Stimulated activated CD4-positive, alpha-beta T cell treated with anti-CD3 and anti-CD28 coated beads, Interleukin-12 subunit alpha, Interleukin-12 subunit beta, amount 100 ng/mL, for 24 hours (primary cell): ENCODE data around the gene PAK1.
"Not testable (repeated sequence)": the region's sequence is repeated elsewhere in the genome, so short reads cannot be mapped to it uniquely, and the experiment has no call there.

ENCODE experiments used
- DNase-seq, 2 experiments: peaks; one replicate each; pipeline ENCODE4 v3.0.0-alpha.2; 2020; ENCODE audit warnings: low read depth in 2 of 2

PAK1 gene

GRCh38 chr11:77403211-77403610 is 70.7 kb downstream of the PAK1 start:
- no peak for DNase-seq

GRCh38 chr11:77402218-77402556 is 71.7 kb downstream of the PAK1 start:
- DNase-seq: no peak

GRCh38 chr11:77401486-77402217 is 72.2 kb downstream of the PAK1 start:
- no peak for DNase-seq

DNA sequence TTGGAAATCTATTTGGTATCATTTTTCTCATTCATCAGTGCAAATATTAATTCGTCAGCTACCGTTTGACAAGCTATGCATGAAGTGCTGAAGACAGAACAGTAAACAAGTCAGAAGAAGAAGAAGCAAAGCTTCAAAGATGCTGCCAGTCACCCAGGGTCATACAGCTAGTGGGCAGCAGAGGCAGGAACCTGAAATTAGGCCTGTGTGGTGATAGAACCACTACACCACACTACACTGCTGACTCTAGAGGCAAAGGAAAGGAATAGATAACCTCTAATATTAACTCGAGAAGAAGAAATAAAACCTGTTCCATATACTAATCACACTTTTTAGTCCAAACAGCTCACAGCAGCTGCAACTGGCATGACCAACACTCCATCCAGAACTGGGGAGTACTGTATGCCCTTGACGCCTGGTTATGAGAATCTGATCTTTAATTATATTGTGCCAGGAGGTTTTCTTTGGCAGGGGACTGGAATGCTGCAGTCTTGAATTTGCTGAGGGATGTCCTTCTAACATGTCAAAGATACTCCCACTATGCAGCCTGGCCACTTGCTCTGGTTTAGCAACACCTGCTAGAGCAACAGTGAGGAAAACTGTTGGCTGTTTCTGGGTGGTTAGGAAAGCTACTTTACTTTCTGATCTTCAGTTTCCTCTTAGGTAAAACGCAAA is 73.0 kb downstream of the PAK1 start:
- no peak for DNase-seq

- no peak for DNase-seq
Observed at GRCh38 chr11:77400271-77400670, 73.6 kb downstream of the PAK1 start.

- no peak for DNase-seq
Observed at GRCh38 chr11:77397631-77398030, 76.3 kb downstream of the PAK1 start.

DNA sequence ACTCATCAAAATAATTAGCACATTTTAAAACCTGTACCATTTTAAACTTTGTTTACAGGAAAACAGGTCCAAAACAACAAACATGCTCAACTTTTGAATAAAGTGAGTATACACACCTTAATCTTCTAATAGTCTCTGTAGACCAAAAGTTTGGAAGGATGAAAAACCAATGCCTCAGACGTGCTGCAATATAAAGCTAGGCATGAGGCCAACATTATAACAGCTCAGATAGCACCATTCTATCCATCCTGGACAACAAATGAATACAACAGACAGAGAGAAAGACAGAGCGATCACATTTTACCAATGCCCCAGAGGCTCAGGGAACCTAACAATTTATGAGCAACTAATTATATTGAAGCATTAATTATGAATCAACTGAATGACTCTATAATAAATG is 77.0 kb downstream of the PAK1 start:
- no peak for DNase-seq

GRCh38 chr11:77396305-77396704 is 77.6 kb downstream of the PAK1 start:
- DNase-seq: no peak

GRCh38 chr11:77395460-77396173 is 78.3 kb downstream of the PAK1 start:
- no peak for DNase-seq

DNA sequence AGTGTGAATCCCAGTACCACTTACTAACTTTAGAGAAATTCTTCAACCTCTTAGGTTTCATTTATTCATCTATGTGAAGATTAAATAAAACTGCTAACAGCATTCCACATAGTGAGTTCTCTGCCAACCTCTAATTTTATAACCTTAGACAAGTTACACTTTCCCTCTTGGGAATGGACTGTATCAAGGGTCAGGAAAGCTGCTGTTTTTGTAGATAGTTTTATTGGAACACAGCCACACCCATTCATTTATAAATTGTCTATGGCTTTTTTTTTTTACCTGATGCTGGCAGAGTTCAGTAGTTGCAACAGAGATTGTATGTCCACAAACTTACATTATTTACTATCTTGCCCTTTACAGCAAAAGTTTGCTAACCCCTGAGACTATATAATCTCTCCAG is 81.1 kb downstream of the PAK1 start:
- DNase-seq: no peak

DNA sequence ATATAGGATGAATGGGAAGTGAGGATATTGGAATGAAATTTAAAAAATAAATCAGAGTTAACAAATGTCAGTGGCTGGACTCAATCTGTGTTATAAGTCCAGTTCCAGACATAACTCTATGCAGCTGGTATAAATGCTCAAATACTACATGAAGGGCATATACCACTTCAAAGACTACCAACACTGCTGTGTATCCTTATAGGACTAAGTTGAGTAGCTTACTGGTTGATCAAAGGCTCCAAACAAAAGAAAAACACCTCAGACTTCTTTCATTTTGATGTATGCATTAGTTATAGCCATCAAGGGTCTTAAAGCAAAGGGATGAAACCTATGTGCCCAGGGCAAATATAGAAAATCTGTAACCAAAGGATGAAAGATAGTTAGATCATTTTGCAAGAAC is 86.2 kb downstream of the PAK1 start:
- DNase-seq: no peak

- no peak for DNase-seq
Observed at GRCh38 chr11:77386178-77386577, 87.7 kb downstream of the PAK1 start.

- not testable (repeated sequence) for DNase-seq
Observed at GRCh38 chr11:77385255-77385771, 88.6 kb downstream of the PAK1 start.

DNA sequence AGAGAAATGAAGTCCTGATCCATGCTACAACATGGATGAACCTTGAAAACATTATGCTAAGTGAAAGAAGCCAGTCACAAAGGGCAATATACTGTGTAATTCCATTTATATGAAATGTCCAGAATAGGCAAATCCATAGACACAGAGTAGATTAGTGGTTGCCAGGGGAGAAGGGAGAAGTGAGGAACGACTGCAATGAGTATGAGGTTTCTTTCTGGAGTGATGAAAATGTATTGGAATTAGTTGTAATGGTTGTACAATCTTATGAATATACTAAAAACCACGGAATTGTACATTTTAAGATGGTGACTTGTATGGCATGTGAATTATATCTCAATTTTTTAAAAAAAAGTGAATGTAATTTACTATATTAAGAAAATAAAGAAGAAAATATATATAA is 89.3 kb downstream of the PAK1 start:
- DNase-seq: no peak

DNA sequence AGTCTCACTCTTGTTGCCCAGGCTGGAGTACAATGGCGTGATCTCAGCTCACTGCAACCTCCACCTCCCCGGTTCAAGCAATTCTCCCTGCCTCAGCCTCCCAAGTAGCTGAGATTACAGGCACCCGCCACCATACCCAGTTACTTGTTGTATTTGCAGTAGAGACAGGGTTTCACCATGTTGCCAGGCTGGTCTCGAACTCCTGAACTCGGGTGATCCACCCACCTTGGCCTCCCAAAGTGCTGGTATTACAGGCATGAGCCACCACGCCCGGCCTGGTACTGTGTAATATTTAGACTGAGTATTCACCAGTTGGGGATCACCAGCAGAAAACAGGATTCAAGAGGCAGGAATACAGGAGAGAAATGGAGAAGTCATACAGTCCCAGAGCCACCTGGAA is 90.5 kb downstream of the PAK1 start:
- DNase-seq: not testable (repeated sequence)

DNA sequence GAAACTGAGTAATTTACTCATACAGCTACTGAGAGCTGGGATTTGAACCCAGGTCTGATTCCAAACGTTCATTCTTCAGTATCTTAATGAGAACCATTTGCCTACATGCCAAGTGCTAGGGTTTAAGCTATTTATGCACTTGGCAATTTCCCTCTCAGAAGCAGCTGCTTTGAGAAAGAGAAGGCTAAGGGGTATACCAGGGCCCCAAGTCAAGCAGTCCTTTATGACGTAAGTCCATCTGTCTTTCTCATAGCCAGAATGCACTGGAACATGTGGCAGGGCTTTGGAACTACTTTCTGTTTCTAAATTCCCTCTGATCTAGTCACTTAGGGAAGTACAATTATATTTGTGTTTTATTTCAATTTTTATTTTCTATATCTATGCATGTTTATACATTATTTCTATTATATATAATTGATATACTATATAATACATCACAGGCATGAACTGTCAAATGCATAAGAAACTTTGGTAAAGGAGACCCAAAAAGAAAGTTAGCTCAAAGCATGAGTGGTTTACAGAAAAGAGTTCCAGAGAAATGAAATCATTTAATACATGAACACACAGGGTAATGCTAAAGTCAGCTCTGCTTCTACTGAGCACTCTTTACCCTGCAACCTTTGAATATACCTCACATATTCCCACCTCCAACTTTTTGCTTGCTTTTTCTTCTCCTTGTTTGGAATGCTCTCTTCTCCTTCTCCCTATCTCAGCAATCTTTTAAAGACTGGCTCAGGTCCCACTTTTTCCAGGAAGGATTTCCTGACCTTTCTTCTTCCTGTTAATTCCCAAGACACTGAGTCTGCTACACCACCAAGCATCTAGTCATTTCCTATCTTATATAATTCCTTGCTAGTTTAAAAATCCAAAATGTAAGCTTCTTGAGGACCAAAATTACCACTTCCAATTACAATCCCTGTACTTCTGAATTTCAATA is 91.9 kb downstream of the PAK1 start:
- no peak for DNase-seq

- no peak for DNase-seq
Observed at GRCh38 chr11:77379934-77380333, 94.0 kb downstream of the PAK1 start.

DNA sequence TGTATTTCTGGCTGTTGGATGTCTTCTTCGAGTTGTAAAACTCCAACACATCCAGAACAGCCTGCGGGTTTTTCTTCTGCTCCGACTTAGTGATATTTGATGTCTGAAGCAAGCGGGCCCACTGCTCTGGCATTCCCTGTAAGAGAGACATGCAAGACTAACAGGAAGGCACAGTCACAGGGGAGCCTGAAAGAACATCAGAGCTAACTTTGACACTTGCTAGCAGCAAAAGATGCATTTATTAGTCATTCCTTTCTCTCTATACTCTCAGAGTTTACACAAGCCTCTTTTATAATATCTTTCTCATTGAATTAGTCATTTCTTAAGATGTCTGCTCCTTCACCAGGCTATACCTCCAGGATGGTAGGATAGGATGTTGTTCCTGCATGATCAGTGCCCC is 94.6 kb downstream of the PAK1 start:
- no peak for DNase-seq

DNA sequence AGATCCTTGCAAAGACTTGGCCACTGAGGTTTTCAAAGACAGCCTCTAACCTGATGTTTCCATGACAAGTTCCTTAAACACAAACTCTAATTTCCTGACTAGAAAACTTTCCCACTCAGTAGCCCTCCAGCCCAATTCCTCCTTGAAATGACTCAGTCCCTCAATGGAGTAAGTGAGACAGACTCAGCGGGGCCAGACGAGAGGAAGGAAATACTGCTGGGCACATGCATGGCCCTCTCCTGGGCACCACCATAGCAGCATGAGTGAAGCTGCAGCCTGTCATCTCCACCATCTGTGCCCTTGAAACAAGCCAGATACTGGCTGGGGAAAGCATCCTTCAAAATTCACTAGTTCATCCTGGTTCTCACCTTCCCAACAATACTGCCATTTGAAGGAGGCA is 96.2 kb downstream of the PAK1 start:
- no peak for DNase-seq

GRCh38 chr11:77375107-77375506 is 98.8 kb downstream of the PAK1 start:
- DNase-seq: no peak

DNA sequence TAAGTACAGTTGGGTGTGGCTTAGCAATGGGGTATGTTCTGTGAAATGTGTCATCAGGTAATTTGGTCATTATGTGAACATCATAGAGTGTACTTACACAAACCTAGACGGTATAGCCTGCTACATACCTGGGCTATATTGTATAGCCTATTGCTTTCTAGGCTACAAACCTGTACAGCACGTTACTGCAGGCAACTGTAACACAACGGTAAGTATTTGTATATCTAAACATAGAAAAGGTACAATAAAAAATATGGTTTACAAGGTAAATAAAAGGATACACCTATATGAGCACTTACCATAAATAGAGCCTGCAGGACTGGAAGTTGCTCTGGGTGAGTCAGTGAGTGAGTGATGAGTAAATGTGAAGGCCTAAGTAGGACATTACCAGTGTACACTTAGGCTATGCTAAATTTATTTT is 99.3 kb downstream of the PAK1 start:
- DNase-seq: no peak

- DNase-seq: no peak
Observed at GRCh38 chr11:77374108-77374507, 99.8 kb downstream of the PAK1 start.
